GM12878 (cell line): ENCODE results near the gene LTBP2. TPM values are rescaled to one million over a fixed set of nuclear protein-coding genes. Genes with fewer than 3 reads are reported as not detected.

Experiments used
- ATAC-seq: fragments of 200-7000 bp; cut with Tn5 transposase; 3 replicates; pipeline ENCODE4 v1.9.1; 2020; ENCODE audit warnings: mild to moderate bottlenecking, moderate library complexity
- BruUV-seq: library from RNA; stranded (reverse); fragments of 400-500 nt; replicated peaks from 2 replicates; lab custom pipeline; 2021; lab: Mats Ljungman, UMichigan
- CTCF ChIA-PET: fragments of 300-600 bp; sonication (Branson Sonifier 250); formaldehyde crosslinking; extraction: SDS; loops from one replicate; lab custom pipeline; 2021; ENCODE audit warnings: inconsistent platforms; lab: Yijun Ruan, JAX
- POLR2A ChIA-PET: fragments of 350-600 bp; formaldehyde crosslinking; extraction: SDS; loops from one replicate; lab custom pipeline; 2021; ENCODE audit warnings: inconsistent platforms; lab: Charles Lee
- RAD21 ChIA-PET: fragments of 300-600 bp; sonication (Branson Sonifier 250); formaldehyde crosslinking; loops from one replicate; lab custom pipeline; 2023; ENCODE audit warnings: antibody characterized with exemption; ENCODE audit not compliant: unreplicated experiment; lab: Charles Lee
- SMC1A ChIA-PET: fragments of 300-600 bp; sonication (Branson Sonifier 250); formaldehyde crosslinking; loops from one replicate; lab custom pipeline; 2023; ENCODE audit not compliant: unreplicated experiment, uncharacterized antibody; lab: Charles Lee
- DNase-seq: peaks from one replicate; pipeline ENCODE4 v3.0.0-alpha.2; 2011; ENCODE audit warnings: low read depth, low spot score
- FAIRE-seq: peaks from 3 replicates; lab custom pipeline; 2011; peaks lifted over from hg19 to GRCh38; lab: Jason Lieb, UNC
- H2AFZ ChIP-seq: 2 replicates; pipeline ENCODE4 v1.6.0; 2011; ENCODE audit warnings: low read depth, low read length, control low read depth; ENCODE audit not compliant: control insufficient read depth
- H3K27ac ChIP-seq: 2 replicates; pipeline ENCODE4 v1.5.1; 2011; ENCODE audit warnings: control low read depth; ENCODE audit not compliant: control insufficient read depth, insufficient read depth
- H3K27me3 ChIP-seq, 2 experiments: replicated peaks in 1 of 2; 2 replicates each; pipeline versions ENCODE4 v1.6.0 to v1.6.1; 2011; ENCODE audit warnings: low read length in 1 of 2; ENCODE audit not compliant: control insufficient read depth in 2 of 2, insufficient read depth in 2 of 2
- H3K36me3 ChIP-seq, 2 experiments: 2 replicates each; pipeline ENCODE4 v1.5.1; 2011; ENCODE audit warnings: low read length in 1 of 2; ENCODE audit not compliant: control insufficient read depth in 2 of 2, insufficient read depth in 2 of 2
- H3K4me1 ChIP-seq: 2 replicates; pipeline ENCODE4 v1.6.1; 2011; ENCODE audit warnings: mild to moderate bottlenecking, low read length, moderate library complexity, mixed read lengths; ENCODE audit not compliant: control insufficient read depth, insufficient read depth
- H3K4me2 ChIP-seq: 2 replicates; pipeline ENCODE4 v1.6.0; 2011; ENCODE audit warnings: control low read depth; ENCODE audit not compliant: control insufficient read depth, insufficient read depth
- H3K4me3 ChIP-seq: fragments of 200-600 bp; sonication (generic); 2 replicates; pipeline ENCODE4 v1.5.1; 2016
- H3K79me2 ChIP-seq: 2 replicates; pipeline ENCODE4 v1.6.0; 2011; ENCODE audit warnings: low read length; ENCODE audit not compliant: control insufficient read depth, insufficient read depth
- H3K9ac ChIP-seq: 2 replicates; pipeline ENCODE4 v1.8.0; 2011; ENCODE audit warnings: low read length, control low read depth, mixed read lengths; ENCODE audit not compliant: control insufficient read depth, insufficient read depth
- H3K9me3 ChIP-seq: replicated peaks from 3 replicates; pipeline ENCODE4 v1.5.1; 2011; ENCODE audit warnings: mild to moderate bottlenecking, low read length; ENCODE audit not compliant: control insufficient read depth, insufficient read depth
- H4K20me1 ChIP-seq: 2 replicates; pipeline ENCODE4 v1.6.0; 2011; ENCODE audit not compliant: control insufficient read depth, insufficient read depth
- ATF2 ChIP-seq: IDR thresholded peaks from 2 replicates; pipeline ENCODE4 v1.6.1; 2012; ENCODE audit warnings: low read length, inconsistent platforms
- EED ChIP-seq: sonication (generic); IDR thresholded peaks from 2 replicates; pipeline ENCODE4 v1.6.1; 2016; ENCODE audit warnings: antibody characterized with exemption, low read depth
- EGR1 ChIP-seq, 2 experiments: IDR thresholded peaks; 1 replicate in 1 of 2; 2 replicates in 1 of 2; pipeline ENCODE4 v1.6.1; 2011 to 2012; ENCODE audit warnings: low read depth in 2 of 2, low read length in 2 of 2, borderline replicate concordance in 1 of 2, mild to moderate bottlenecking in 1 of 2, moderate library complexity in 1 of 2
- EZH2 ChIP-seq: IDR thresholded peaks from 2 replicates; pipeline ENCODE4 v1.6.1; 2012; ENCODE audit warnings: low read depth, mild to moderate bottlenecking, control low read depth, inconsistent platforms, low read length, borderline replicate concordance; ENCODE audit not compliant: control insufficient read depth
- FOS ChIP-seq: IDR thresholded peaks from 3 replicates; pipeline ENCODE4 v1.6.1; 2011; ENCODE audit warnings: borderline replicate concordance; ENCODE audit not compliant: insufficient read length; ENCODE audit errors: extremely low read depth
- HSF1 ChIP-seq: fragments of 150-350 bp; IDR thresholded peaks from 2 replicates; pipeline ENCODE4 v1.6.1; 2014; ENCODE audit warnings: mild to moderate bottlenecking, low read depth, low read length
- IRF3 ChIP-seq: fragments of 450-650 bp; IDR thresholded peaks from 2 replicates; pipeline ENCODE4 v1.6.1; 2014; ENCODE audit warnings: mild to moderate bottlenecking
- IRF5 ChIP-seq: fragments of 450-650 bp; IDR thresholded peaks from 2 replicates; pipeline ENCODE4 v1.6.1; 2017; ENCODE audit warnings: borderline replicate concordance
- KAT2A ChIP-seq: conservative IDR thresholded peaks from 2 replicates; pipeline ENCODE4 v1.6.1; 2011; ENCODE audit warnings: low read depth, low read length; ENCODE audit not compliant: control insufficient read depth
- MYB ChIP-seq: fragments of 150-350 bp; IDR thresholded peaks from 2 replicates; pipeline ENCODE4 v1.6.1; 2014; ENCODE audit warnings: mild to moderate bottlenecking, low read depth, low read length, borderline replicate concordance
- RELA ChIP-seq: fragments of 450-650 bp; IDR thresholded peaks from 2 replicates; pipeline ENCODE4 v1.8.0; 2014; ENCODE audit warnings: borderline replicate concordance; ENCODE audit not compliant: partially characterized antibody
- SRF ChIP-seq, 2 experiments: IDR thresholded peaks; 2 replicates each; pipeline ENCODE4 v1.6.1; 2011; ENCODE audit warnings: low read depth in 2 of 2, low read length in 2 of 2, mild to moderate bottlenecking in 1 of 2, moderate library complexity in 1 of 2
- ZNF592 ChIP-seq: fragments of 450-650 bp; IDR thresholded peaks from 2 replicates; pipeline ENCODE4 v1.6.1; 2017; ENCODE audit warnings: mild to moderate bottlenecking, moderate library complexity
- WGBS: methylation state at CpG from one replicate; pipeline ENCODE4 v1.1.6; 2016; ENCODE audit warnings: low lambda C conversion rate; ENCODE audit not compliant: insufficient replicate concordance, insufficient coverage; ENCODE audit errors: missing lambda C conversion rate; 5-methylcytosine and 5-hydroxymethylcytosine counted together
- in situ Hi-C: fragments of 300-500 bp; cut with MboI; formaldehyde crosslinking; loops from 9 replicates; pipeline ENCODE4 v1.14.3; 2018; ENCODE audit warnings: mixed read lengths
- intact Hi-C: fragments of 100-400 bp; cut with micrococcal nuclease; formaldehyde crosslinking; loops from one replicate; pipeline ENCODE4 v1.14.2; 2022; ENCODE audit not compliant: unreplicated experiment
- polyA plus RNA-seq, 11 experiments: library from polyadenylated mRNA; depleted of rRNA in 4 of 11; unstranded in 6 of 11; stranded (reverse) in 5 of 11; fragments of >200 nt; fragmentation: Nextera tagmentation in 4 of 11; fragmentation: Illumina TruSeq in 1 of 11; extraction: Ambion mirVana in 4 of 11; extraction: Trizol in 1 of 11; gene quantifications; 1 replicate in 1 of 11; 2 replicates in 10 of 11; pipeline versions ENCODE4 v1.2.1 to v1.2.3, GENCODE V29; 2011 to 2016; ENCODE audit warnings: inconsistent platforms in 2 of 11, missing spikeins in 2 of 11, low read depth in 1 of 11
- total RNA-seq, 4 experiments: library from RNA; depleted of rRNA in 3 of 4; stranded (reverse); fragments of >200 nt in 3 of 4; fragmentation: Illumina TruSeq in 1 of 4; extraction: Trizol in 1 of 4; gene quantifications; 2 replicates each; pipeline versions ENCODE4 v1.2.1 to v1.2.3, GENCODE V29; 2013 to 2021

LTBP2 gene
- total and polyA plus RNA-seq, 10 of the 15 experiments (the other 5 are each of a cell fraction or from before 2014, with no cell fraction given) = 0.03 to 0.23 (median 0.06) TPM; not detected in 1

GRCh38 chr14:74546416-74546815, 65.6 kb downstream of the LTBP2 start (continued):
- TF ChIP-seq ATF2 = no peak
- no peak for TF ChIP-seq EED
- TF ChIP-seq EZH2 = no peak
- no peak for TF ChIP-seq RELA
- no peak for TF ChIP-seq IRF5
- TF ChIP-seq IRF3 = no peak

GRCh38 chr14:74545386-74545785, 66.7 kb downstream of the LTBP2 start:
- no peak for ATAC-seq
- intact Hi-C loops (no loop called here), in situ Hi-C loops (no loop called here)
- no peak overlapping the region for H3K9ac ChIP-seq
- ChIA-PET CTCF (no interaction called here), POLR2A (no interaction called here), RAD21 (no interaction called here), SMC1A (interaction anchor here (0.7 kb wide), 1 partner anchor 16 kb away, joined by 3 read pairs; no protein-coding TSS in a partner anchor)
- WGBS = 2% methylated on average over 4 of the region's 4 CpGs
- no peak overlapping the region for H3K4me2 ChIP-seq
- H3K27me3 ChIP-seq = peaks cover 0 to 2% of the 10 kb centered on the region in 2 experiments; a peak in 2 of 4 replicates
- H3K36me3 ChIP-seq = no peaks in the 10 kb centered on the region
- H3K9me3 ChIP-seq = no peaks in the 10 kb centered on the region
- H3K79me2 ChIP-seq = no peaks in the 10 kb centered on the region
- no peaks in the 10 kb centered on the region for H3K4me1 ChIP-seq
- no TSS peak for BruUV-seq
- no peak for FAIRE-seq
- H3K4me3 ChIP-seq = no peak overlapping the region
- H2AFZ ChIP-seq = no peak overlapping the region
- no peaks in the 10 kb centered on the region for H4K20me1 ChIP-seq
- DNase-seq = no peak
- H3K27ac ChIP-seq = no peak overlapping the region
- TF ChIP-seq ZNF592 = no peak
- TF ChIP-seq FOS = no peak
- TF ChIP-seq HSF1 = no peak
- no peak for TF ChIP-seq SRF (IDR thresholded peaks at IDR 0.05; ENCODE audit: low read depth in 2 of 2, low read length in 2 of 2)
- TF ChIP-seq EGR1 (IDR thresholded peaks at IDR 0.05; ENCODE audit: borderline replicate concordance in 1 of 2, low read depth in 2 of 2, low read length in 2 of 2) = no peak
- TF ChIP-seq KAT2A = no peak
- TF ChIP-seq MYB = no peak
